ENCODE measurements around the gene IKZF2. TPM values are rescaled to one million over a fixed set of nuclear protein-coding genes. Genes with fewer than 3 reads are reported as not detected.

IKZF2 gene
- polyA plus RNA-seq (2013, experiment 1 of 2; ENCODE audit: insufficient read length) = 0.61 TPM
- 0.81 TPM for polyA plus RNA-seq (2013, experiment 2 of 2; ENCODE audit: insufficient read length)

DNA sequence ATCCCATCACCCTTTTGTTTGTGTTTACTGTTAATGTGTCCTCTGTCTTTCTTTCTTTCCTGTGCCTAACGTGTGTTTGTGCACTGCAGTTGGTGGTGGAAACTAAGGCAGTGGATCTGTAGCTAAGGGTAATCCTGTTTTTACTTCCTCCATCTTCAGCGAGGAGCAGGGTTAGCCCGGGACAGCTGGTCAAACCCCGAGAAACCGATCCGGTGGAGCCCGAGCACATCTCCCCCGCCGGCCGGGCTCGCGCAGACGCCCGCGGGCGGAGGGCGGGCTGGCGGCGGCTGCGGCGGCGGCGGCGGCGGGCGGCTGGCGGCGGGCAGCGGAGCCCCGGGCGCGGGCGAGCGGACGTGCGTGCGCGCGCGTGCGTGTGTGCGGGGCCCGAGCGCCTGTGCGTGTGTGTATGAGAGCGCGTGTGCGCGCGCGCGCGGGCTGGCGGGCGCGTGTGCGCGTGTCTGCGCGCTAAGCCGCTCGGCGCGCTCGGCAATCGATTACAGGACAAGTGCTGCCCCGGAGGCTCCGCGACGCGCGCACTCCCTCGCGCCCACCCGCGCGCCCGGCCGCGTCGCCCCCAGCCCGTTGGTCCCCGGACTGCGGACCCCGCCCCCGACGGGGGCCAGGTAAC, at the start of gene IKZF2:
Gene IKZF2 (minus strand): TSS at position 176 of the 628 bp plus-strand sequence. CDS start 2,983 bp downstream, outside the sequence.
- DNase-seq = peak; percentile 88

DNA sequence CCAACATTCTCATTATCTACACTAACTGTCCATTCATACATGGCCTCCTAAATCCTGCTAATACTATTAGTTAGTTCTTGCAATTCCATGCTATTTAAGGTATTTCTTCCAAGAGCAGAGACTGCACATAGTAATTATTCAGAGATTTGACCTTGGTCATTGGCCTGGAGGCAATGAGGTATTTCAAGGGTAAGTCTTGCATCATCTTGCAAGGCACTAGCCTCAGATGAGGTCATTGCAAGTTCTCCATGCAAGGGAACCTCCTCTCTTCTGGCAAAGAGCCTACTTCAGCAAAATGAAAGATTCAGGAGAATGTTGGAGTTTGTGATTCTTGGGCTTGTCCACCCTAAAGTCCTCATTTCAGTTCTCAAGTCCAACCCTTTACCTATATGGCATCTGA, 48.5 kb upstream of the IKZF2 start:
- peak; percentile 32 for DNase-seq

DNA sequence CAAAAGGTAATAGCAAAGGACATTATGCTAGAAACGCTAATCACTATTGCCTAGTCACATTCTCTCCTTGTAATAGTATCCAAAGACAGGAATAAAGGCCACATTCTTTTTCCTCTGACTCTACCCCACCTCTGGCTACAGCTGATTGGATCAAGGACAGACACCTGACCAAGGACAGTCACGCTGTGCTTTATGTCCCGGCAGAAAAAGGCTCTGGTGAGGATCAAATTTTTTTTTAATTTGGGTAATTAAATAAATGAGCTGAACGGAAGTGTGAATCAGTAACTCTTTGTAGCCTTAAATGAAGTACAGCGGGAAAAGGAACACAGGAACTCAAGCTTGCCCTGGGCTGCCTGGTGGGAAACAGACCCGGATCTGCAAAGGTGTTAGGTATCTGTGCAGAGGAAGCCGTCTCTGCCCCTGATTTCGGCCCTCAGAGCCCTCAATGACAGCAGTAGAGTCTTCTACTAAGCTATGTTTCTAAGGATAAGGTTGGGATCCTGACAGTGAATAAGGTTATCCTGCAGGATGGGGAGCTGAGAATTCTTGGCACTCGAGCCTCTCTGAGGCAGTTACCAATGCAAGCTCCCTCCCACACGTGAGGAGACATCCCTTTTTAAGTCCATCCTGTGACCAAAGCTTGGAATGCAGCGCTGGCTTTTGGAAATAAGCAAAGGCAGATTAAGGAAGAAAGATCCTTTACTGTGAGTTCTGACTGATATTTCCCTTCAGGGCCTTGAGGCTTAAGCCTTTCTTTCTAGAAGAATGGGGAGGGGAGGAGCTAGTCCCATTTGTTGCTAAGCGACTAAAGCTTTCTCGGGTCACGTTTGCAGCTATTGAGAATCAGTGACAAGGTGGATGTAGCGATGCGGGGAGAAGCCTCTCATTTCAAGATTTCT, 37.8 kb upstream of the IKZF2 start:
- DNase-seq = peak; percentile 44

DNA sequence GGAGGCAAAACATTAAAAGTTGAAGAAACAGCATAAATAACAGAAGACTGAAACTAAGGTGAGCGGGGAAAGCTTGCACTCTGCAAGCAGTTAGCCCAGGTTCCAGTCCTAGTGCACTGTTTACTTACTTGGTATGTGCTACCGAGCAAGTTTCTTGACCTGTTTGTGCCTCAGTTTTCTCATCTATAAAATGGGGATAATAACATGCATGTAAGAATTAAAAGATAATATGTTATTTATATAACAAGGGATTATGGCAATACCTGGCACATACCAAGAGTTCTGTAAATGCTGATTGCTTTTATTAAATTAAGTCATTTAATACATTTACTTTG, 37.1 kb upstream of the IKZF2 start:
- DNase-seq = no peak

DNA sequence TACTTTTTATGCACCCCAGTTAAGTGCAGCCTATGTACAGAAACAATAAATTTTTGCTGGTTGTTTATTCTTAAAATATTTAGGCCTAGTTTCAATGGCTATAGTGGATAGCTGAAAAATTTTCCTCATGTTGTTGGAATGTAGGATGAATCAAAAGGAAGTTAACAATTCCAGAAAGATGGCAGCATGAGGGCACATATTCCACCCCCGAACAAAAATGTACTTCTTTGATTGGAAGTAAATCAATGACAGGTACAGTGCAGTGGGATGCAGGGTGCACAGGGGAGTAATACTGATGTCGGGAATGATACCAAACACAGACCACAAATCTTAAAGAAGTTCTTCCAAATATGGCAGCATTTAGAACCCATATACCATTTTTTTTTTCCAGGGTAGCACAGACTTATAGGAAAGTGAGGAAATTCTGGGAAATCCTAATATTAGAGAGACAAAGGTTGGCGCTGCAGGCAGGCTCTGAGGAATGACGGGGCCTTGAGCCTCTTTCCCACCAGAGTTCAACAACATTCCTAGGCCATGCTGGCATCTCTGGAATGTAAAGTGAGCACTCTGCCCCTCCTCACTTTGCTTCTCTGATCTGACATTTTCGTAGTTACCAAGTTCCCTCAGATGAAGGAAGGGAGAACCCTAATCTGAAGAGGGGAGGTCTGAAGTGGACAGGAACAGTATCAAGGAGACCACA, 36.6 kb upstream of the IKZF2 start:
- DNase-seq = peak; percentile 88

DNA sequence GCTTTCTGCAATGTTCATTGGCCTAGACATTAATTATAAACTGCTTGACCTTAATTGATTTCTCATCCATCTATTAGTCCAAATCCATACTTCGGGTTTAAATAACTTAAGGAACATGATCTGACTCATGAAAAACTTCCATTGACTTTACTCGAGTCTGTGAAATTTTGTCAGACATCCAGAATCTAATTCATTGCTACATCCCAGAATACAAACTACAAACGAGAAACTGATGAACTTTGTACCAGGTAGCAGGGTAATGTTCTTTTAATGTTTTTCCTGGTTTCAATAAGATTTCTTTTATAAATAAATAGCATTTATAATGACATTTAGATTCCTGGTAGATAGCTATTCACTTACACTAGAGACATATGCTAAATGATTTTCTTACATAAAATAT, 36.0 kb upstream of the IKZF2 start:
- DNase-seq = no peak

DNA sequence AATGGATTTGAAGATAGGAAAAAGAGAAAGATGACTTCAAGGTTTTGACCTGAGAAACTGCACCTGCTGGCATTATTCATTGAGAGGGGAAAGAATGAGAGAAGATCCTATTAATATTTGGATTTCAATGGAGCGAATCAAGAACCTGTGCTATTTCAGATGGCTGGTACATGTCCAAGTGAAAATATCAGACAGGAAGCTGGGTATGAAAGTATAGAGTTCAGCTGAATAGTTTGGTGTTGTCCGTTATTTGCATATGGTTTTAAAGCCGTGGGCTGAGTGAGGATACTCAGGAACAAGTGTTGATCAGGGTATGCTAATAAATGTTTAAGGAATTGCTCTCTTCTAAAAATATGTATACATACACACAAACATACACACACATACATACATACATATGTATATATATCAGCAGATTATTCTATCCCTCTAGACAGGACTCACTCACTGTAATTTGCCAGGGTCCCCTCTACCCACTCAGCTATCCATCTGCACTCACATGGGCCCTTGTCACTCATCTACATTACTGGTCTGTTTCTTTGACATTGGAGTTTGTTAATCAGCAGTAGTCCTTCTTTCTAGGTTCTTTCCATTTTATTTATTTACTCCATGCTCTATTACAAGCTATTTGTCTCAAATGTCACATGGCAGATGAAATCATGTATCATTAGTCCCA, 33.9 kb upstream of the IKZF2 start:
- no peak for DNase-seq

DNA sequence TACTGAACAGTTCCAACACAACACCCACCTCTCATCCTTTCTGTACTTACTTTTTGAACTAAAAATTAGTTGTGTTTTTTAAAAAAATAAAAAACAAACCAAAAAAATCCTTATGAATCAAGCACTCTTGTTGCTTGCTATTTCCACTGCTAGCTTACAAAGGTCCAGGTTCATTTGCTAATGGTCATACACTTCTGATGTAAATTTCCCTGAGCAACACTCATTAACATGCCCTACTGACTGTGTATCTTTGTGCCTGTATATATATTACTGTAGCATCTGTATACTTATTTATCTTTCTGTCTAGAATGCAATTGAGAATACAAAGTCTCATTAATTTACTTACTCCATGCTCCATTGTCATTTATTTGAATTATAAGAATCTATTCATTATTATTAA, 30.3 kb upstream of the IKZF2 start:
- DNase-seq = no peak

DNA sequence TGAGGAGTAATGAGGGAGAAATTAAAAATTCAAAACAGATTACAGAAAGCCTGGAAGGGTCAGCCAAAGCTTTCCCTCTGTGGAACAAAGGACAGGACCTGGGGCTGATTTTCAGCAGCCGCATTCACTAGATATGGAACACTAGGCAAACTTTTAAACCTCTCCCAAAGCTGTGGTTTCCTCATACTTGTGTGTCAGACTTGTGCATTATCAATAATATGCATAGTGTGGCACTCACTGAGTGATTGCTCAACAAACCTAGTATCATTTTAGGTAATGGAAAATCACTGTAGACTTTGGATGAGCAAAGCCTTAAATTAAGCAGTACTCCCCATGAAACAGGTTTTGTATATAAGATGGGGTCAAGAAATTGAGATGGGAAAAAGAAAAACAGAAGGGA, 26.3 kb upstream of the IKZF2 start:
- no peak for DNase-seq

DNA sequence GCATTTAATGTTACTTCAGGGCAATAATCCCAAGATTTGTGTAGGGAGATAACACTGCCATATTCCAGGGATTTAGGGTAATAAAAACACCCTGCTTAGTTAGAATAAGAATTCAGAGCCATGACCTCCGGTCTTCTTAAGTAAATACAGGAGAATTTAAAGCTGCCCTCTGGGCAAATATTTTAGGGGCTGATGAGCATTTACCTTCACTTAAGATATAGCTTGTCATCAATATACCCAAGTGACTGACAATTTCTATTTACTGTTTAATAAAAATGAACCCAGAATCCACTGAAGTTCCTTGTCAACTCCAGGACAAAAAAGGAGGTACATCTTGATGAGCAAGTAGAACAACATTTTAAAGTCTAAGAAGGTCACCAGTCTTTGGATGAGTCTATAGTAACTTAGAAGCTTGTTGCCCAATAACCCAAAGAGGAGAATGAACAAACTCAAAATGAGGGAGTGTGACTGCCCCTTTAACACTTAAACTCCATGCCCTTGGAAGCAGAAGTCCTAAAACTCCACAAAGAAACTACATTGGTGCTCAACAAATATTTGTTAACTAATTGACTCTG, 24.3 kb upstream of the IKZF2 start:
- DNase-seq = no peak

DNA sequence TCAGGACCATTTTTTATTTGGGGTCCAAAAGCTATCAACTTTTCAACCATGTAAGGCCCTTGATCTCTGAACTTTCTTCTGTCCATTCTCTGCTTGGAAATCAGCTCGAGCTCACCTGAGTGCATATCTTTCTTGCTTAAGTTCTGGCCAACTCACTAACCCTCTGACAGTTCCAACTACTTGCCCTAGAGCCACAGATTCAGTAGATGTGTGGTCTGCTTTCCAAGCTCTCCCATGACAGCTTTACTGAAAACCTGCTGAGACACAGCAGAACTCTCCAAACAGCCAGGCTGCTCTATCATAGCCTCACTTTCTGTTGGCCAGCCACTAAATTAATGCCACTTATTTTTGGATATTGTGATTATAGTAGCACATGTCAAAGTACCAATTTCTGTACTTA, 21.2 kb upstream of the IKZF2 start:
- no peak for DNase-seq

DNA sequence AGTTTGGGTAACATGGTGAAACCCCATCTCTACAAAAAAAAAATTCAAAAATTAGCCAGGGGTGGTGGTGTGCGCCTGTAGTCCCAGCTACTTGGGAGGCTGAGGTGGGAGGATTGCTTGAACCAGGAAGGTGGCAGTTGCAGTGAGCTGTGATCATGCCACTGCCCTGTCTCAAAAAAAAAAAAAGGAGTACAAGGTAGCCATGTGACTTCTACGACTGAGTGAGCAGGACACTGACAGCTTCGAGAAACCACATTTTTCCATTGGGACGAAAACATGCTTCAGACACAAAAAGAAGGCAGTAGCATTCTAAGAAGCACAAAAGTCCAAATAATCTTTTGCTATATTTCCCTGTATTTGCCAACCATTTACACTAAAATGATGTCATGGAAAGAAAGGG, 19.7 kb upstream of the IKZF2 start:
- no peak for DNase-seq

DNA sequence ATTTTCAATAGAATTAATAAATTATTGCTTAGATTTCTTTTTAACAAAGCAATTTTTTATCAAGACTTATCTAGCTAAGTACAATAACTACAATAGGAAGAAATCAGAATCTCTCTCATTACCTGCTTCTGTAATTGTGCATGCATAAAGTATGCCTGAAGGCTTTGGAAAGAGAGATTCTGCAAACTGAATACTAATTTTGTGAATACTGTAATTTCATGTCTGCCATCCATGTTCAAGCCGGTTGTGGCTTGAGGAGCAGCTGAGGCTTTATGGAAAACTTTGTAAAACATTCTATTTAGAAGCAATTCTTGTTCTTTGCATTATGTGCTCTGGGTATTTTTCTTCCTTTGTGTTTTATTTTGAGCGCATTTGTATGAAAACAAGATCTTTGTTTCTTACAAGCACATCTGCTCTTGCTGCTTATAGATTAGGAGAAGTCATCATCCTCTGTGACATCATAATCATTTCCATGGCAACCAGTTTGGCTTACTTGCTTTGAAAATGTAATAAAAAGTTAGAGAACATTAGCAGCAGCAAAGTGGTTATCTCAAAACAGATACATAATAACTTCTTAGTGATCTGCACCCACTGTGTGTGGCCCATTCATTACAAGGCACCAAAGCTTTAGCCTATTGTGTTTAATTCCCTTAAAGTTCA, 16.0 kb upstream of the IKZF2 start:
- DNase-seq = no peak

DNA sequence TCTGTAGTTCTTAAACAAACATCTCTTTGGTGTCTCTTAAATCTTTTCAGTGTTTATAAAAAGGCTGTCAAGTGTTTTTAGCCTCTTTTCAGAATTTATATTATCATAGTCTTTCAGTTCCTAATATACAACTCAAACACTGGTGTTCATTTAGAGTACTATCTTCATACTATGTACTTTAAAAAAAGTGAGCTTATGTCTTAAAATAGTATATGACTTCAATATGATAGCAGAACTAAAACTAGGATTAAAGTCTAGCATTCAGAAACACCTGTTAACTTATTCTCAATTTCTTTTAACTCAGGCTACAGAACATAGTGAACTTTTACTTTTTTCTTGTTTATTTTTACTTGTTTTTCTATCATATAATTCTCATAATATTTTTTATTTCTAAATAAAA, 14.7 kb upstream of the IKZF2 start:
- DNase-seq = no peak

DNA sequence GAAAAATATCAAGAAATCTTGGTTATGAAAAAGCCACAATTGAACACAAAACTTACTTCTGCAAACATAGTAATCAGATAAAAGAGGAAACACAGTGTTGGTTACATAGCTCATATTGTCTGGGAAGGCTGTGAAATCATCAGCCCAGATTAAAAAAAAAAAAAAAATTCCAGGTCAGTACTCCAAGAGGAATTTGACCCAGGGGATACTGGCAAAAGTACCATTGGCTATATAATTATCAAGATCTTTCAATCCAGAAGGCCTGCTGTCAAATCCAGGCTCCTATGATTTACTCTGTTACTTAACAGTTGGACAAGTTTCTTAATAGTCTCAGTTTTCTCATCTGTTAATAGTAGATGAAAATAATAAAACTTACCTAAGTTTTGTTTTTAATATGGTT, 12.9 kb upstream of the IKZF2 start:
- DNase-seq = no peak

DNA sequence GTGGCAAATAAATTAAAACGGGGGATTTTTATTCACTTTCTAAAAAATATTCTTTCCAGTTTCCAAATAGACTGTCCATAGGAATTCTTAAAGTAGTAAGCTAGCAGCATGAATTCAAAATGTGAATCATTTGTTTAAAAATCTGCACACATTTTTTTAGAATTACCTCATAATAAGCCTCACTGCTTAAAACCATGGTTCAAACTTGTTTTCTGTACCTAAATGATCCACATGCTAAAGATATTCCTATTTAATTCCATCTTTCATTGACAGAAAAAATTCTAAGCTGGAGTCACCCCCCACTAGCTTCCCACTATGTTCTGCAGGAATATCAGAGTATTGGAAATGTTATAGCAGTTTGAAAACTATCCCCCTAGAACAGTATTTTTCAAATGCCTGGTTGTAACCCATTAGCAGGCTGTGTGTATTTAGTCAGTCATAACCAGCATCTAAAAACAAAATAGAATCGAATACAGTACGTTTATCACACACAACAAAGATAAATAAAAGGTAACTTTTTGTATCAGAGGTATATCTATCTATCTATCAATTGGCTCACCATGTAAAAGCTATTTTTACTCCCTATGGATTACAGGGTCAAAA, 11.2 kb upstream of the IKZF2 start:
- DNase-seq = peak; percentile 49

DNA sequence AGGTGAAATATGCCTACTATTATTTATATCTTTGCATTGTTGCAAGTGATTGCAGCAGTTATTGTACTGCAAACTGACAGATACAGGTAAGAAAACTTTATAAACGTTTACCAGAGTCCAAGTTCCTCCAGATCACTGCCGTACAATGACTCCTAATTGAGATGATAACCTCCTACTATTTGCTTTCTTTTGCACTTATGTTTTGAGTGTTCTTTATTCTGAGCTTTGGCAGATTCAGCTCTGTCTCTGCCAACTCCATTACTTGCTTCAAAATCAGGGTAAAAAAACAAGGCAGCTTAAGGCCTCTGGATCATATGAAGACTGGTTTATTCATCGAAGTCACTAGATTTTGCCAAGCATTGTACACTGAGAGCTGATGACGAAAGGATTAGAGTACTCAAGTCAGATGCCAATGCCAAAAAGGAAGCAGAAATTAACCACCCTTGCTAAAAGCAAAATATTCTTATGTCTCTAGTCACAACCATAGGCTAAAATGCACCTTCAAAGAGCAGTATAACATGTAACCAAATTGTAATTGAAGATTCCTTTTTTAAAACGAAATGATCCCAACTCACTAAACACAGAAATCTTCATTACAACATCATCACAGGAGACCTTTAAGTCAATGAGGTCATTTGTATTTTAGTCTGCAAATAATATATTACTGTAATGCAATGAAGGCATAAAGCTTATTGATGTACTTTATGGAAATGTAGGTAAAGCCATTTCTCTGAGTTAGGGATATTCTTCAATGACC, 10.5 kb upstream of the IKZF2 start:
- peak; percentile 37 for DNase-seq

DNA sequence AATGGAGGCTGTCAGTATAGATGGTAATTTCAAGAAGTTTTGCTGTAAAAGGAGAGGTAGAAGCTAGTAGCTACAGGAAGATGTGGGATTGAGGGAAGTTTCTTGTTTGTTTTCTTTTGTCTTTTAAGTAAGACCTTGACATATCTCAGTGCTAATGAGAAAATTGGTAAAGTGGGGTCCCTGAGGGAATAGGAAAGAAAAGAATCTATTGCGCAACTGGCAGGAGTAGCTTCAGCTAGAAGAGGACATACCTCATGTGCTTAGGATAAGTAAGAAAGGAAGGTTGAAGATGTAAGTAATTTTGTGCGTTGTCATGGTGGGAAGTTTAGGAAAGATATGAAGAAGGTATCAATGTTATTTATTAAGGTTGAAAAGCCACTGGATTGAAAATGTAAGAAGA, 8.4 kb upstream of the IKZF2 start:
- no peak for DNase-seq

DNA sequence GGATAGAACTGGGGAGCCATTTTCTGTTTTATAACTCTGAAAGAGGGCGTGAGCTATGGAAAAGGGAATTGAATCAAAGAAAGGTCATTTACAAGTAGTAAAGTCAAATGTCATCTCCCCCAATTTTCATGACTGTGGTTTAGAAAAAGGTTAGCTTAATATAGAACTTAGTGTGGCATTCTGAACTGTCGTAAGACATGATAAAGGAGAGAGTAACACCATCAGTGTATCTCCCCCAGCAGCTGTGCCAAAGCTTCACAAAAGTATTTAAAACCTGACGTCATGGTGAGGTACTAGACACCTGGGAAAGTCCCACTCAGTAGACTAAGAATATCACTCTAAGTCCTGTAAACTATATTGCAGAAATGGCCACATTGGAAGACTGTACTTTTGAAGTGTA, 5.8 kb upstream of the IKZF2 start:
- DNase-seq = no peak

DNA sequence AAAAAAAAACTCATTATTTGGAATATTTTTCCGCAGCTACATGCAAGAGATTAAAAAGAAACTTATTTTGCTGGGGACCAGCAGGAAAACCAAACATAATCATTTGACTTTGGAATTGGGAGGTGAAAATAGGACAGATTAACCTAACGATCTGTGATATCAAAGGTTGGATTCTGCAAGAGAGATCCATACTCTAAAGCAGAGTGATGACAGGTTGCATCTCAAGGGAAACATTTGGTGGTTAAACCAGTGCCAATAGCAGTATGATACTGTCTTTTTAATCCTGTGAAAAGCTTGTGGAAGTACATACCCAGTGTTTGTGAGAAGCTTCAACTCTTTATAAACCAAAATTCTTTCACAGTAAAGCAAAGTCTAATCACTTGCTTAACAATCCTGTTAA, 5.3 kb upstream of the IKZF2 start:
- DNase-seq = no peak

DNA sequence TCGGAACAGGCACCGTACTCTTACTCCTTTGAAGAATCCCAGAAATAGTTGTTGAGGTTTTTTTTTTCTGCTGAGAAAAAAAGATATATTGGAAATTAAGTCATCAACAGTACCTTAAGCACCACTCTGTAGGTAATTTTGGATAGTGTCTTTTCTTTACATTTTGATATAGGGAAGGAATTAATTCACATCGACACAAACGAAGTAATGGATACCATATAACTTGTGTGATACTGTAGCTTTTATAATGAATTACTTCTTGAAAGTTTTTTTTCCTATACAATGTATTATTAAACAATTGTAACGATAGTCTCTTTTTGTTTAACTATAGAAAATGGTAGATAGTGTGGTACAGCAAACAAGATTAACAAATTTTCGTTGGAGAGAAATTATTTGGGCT, 1.5 kb upstream of the IKZF2 start:
- no peak for DNase-seq
